HG03103 (cell line): ENCODE results near the gene ZNF556.
"Not testable (repeated sequence)": the region's sequence is repeated elsewhere in the genome, so short reads cannot be mapped to it uniquely, and the experiment has no call there.

ENCODE experiments used
- ATAC-seq: cut with Tn5 transposase; IDR thresholded peaks from one replicate; pipeline ENCODE4 v1.9.1; 2021; ENCODE audit warnings: low read depth; ENCODE audit not compliant: unreplicated experiment

The ZNF556 gene

GRCh38 chr19:2902590-2903218, 35.6 kb downstream of the ZNF556 start:
- ATAC-seq: no peak

- ATAC-seq: not testable (repeated sequence)
Observed at GRCh38 chr19:2903326-2903725, 36.2 kb downstream of the ZNF556 start.

GRCh38 chr19:2905918-2906519, 38.9 kb downstream of the ZNF556 start:
- ATAC-seq: no peak

GRCh38 chr19:2906631-2907195, 39.6 kb downstream of the ZNF556 start:
- ATAC-seq: no peak

GRCh38 chr19:2912306-2912705, 45.2 kb downstream of the ZNF556 start:
- ATAC-seq: no peak

DNA sequence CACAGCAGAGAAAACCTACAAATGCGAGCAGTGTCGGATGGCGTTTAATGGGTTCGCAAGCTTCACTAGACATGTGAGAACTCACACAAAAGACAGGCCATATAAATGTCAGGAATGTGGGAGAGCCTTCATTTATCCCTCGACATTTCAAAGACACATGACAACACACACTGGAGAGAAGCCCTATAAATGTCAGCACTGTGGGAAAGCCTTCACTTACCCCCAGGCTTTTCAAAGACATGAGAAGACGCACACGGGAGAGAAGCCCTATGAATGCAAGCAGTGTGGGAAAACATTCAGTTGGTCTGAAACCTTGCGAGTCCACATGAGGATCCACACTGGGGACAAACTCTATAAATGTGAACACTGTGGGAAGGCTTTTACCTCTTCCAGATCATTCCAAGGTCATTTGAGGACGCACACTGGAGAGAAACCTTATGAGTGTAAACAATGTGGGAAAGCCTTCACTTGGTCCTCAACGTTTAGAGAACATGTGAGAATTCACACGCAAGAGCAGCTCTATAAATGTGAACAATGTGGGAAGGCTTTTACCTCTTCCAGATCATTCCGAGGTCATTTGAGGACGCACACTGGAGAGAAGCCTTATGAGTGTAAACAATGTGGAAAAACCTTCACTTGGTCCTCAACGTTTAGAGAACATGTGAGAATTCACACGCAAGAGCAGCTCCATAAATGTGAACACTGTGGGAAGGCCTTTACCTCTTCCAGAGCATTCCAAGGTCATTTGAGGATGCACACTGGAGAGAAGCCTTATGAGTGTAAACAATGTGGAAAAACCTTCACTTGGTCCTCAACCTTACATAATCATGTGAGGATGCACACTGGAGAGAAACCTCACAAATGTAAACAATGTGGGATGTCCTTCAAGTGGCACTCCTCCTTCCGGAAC, 50.4 kb downstream of the ZNF556 start:
- no peak for ATAC-seq

DNA sequence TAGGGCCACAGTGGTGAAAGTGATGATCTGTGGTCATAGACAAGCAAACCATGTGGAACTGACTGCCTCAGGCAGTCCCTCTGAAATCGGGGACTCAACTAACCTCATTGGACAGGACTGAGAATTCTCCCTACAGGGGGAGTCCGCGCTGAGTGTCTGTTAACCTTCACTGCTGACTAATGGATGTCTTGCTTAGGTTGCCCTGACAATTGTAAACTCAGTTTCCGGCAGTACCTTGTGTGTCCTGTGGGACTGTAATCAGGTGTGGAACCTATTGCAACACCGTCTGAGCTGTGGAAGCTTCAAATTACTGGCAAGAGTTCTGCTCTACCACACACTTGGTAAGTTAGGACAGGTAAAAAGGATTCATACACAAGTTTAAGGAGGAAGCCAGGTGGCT, 55.9 kb downstream of the ZNF556 start:
- ATAC-seq: no peak

GRCh38 chr19:2923510-2923909, 56.4 kb downstream of the ZNF556 start:
- no peak for ATAC-seq

DNA sequence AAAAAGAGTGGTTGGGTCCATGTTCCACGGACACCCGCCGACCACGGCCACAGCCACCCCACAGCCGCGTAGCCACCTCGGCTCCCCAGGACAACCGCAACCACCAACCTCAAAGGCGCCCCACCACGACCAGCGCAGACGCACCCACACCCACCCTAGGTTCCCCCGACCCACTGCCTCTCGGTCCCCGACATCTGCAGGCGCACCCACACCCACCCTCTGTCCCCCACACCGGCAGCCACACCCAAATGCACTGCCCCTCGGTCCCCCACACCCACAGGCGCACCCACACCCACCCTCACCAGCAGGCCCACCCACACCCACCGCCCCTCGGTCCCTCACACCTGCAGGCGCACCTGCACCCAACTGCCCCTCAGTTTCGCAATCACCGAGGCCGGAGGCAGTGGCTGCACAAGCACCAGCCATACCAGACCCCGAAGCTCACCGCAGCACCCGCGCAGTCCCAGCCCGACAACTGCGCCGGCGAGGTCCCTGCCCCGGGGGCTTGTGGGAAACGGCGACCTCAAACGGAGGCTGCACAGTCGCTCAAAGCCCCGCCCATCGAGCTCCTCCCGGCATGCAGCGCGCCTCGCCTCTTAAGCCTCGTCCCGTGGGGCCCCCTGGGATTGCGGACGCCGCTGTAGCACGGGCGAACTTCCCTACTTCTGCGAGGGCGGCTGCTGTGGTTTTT, 59.4 kb downstream of the ZNF556 start:
- ATAC-seq: no peak

DNA sequence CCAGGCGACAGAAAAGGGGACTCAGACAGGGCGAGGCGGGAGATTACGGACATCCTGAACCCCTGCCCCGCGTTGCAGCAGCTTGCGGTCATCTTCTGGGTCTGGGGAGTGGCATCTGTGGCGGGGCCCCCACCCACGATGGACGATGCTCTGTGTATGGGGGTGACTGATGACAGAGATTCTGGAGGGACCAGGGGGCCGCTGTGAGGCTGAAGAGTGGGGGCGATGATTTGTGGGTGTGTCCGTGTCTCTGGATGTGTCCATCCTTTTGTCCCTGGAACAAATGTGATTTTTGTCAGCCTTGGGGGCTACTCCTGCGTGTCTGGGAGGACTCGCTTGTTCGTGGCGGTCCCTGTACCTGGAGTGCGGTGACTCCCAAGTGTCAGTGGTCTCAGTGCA, 59.9 kb downstream of the ZNF556 start:
- ATAC-seq: no peak
